ENCODE results near the gene PHLPP2. TPM values are rescaled to one million over a fixed set of nuclear protein-coding genes. Genes with fewer than 3 reads are reported as not detected.

PHLPP2 gene
- total and polyA plus RNA-seq, 12 donors: 2.8 to 11.3 (median 7.7) TPM

DNA sequence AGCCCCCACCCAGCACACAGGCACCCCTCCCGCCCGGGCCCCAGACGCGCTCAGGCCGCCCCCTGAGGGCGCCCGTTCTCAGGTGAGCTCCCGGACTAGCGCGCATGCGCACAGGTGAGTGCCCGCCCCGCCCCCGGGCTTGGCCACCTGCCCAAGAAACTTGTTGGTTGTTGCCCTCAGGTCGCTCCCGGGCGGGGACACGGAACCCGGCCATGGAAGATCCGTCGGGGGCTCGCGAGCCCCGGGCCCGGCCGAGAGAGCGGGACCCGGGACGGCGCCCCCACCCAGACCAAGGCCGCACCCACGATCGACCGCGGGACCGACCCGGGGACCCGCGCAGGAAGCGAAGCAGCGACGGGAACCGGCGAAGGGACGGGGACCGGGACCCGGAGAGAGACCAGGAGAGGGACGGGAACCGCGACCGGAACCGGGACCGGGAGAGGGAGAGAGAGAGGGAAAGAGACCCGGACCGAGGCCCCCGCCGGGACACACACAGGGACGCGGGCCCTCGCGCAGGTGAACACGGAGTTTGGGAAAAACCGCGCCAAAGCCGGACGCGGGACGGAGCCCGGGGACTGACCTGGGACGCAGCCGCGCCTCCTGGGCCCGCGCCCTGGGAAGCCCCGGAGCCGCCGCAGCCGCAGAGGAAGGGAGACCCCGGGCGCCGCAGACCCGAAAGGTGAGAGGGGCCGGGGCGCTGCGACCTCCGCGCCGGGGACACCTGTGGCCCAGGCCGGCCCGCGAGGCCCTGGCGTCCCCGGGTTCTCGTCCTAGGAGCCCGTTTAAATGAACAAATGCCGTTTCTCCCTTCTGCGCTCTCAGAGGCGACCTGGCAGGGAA is 98.3 kb downstream of the PHLPP2 start, which contains the start of gene MARVELD3:
TSS of gene MARVELD3 (plus strand) at position 167 of the 840 bp plus-strand sequence. CDS start at position 213, 46 bp downstream.
- H3K36me3 ChIP-seq (replicated peaks in 1 of 2): no peaks in the 10 kb centered on the region
- H3K27ac ChIP-seq: no peak within 1 kb of the TSS
- H3K4me3 ChIP-seq: peak within 1 kb of the TSS in 2 of 4 donors; percentile 7 to 48
- no peak for TF ChIP-seq POLR2A (IDR thresholded peaks at IDR 0.05)
- TF ChIP-seq, protein P1, sequence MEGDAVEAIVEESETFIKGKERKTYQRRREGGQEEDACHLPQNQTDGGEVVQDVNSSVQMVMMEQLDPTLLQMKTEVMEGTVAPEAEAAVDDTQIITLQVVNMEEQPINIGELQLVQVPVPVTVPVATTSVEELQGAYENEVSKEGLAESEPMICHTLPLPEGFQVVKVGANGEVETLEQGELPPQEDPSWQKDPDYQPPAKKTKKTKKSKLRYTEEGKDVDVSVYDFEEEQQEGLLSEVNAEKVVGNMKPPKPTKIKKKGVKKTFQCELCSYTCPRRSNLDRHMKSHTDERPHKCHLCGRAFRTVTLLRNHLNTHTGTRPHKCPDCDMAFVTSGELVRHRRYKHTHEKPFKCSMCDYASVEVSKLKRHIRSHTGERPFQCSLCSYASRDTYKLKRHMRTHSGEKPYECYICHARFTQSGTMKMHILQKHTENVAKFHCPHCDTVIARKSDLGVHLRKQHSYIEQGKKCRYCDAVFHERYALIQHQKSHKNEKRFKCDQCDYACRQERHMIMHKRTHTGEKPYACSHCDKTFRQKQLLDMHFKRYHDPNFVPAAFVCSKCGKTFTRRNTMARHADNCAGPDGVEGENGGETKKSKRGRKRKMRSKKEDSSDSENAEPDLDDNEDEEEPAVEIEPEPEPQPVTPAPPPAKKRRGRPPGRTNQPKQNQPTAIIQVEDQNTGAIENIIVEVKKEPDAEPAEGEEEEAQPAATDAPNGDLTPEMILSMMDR (IDR thresholded peaks at IDR 0.05): no peak
- intact Hi-C loops (cut with DNase I): no loop called here
- H3K27me3 ChIP-seq: peaks cover 18% of the 10 kb centered on the region
- peak in 2 of 7 donors; percentile 4 to 35 for DNase-seq
- 1 to 11% (median 2%) methylated on average over 3 to 98 of the region's 98 CpGs for WGBS, 4 donors
- H3K9me3 ChIP-seq (replicated peaks in 1 of 3): no peaks in the 10 kb centered on the region
- peaks cover 9 to 12% of the 10 kb centered on the region in 2 donors for H3K4me1 ChIP-seq (replicated peaks in 1 of 2)

GRCh38 chr16:71625113-71625850 is 99.2 kb downstream of the PHLPP2 start:
- Histone ChIP-seq H3K4me1 (replicated peaks in 1 of 2) (peaks cover 9 to 12% of the 10 kb centered on the region in 2 donors), H3K27me3 (peaks cover 18% of the 10 kb centered on the region), H3K36me3 (replicated peaks in 1 of 2) (no peaks in the 10 kb centered on the region), H3K4me3 (peak overlapping the region in 1 of 4 donors; percentile 48), H3K9me3 (replicated peaks in 1 of 3) (no peaks in the 10 kb centered on the region), H3K27ac (no peak overlapping the region)
- no peak for TF ChIP-seq POLR2A (IDR thresholded peaks at IDR 0.05)
- TF ChIP-seq, protein P1 (IDR thresholded peaks at IDR 0.05): no peak
- WGBS, 4 donors: 80 to 87% (median 83%) methylated on average over 7 of the region's 7 CpGs
- intact Hi-C loops (cut with DNase I): no loop called here
- no peak for DNase-seq

DNA sequence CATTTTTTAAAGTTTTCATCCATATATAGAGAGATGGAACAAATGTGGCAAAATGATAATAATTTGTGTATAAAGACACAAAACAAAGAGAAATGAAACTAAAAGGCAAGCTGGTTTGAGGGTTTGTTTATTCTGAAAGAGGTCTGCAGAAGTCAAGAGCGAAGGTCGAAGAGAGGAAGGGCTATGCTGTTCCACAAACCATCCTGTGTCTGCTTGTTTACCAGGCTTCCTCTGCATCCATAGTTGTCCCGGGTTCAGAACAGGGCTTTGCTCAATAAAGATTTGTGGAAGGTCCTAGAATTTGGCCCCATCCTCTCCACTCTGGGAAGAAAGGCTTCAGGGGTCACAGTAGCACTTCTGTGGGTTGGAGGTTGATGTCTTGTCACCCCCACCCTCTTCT is 100.9 kb downstream of the PHLPP2 start:
- Histone ChIP-seq H3K27ac (no peak overlapping the region), H3K36me3 (replicated peaks in 1 of 2) (no peaks in the 10 kb centered on the region), H3K9me3 (replicated peaks in 1 of 3) (no peaks in the 10 kb centered on the region), H3K4me3 (no peak overlapping the region), H3K27me3 (peaks cover 18% of the 10 kb centered on the region), H3K4me1 (replicated peaks in 1 of 2) (peaks cover 9 to 12% of the 10 kb centered on the region in 2 donors)
- intact Hi-C loops (cut with DNase I): no loop called here
- 61 to 67% (median 65%) methylated on average over 3 of the region's 3 CpGs for WGBS, 4 donors
- TF ChIP-seq, protein P1 (IDR thresholded peaks at IDR 0.05): no peak
- no peak for TF ChIP-seq POLR2A (IDR thresholded peaks at IDR 0.05)
- DNase-seq: no peak

- Histone ChIP-seq H3K36me3 (replicated peaks in 1 of 2) (no peaks in the 10 kb centered on the region), H3K27me3 (peaks cover 15% of the 10 kb centered on the region), H3K4me1 (replicated peaks in 1 of 2) (peaks cover 9 to 12% of the 10 kb centered on the region in 2 donors), H3K9me3 (replicated peaks in 1 of 3) (no peaks in the 10 kb centered on the region), H3K27ac (no peak overlapping the region), H3K4me3 (no peak overlapping the region)
- TF ChIP-seq, protein P1 (IDR thresholded peaks at IDR 0.05): no peak
- TF ChIP-seq POLR2A (IDR thresholded peaks at IDR 0.05): no peak
- no peak for DNase-seq
- intact Hi-C loops (cut with DNase I): no loop called here
Observed at GRCh38 chr16:71622088-71622487, 102.4 kb downstream of the PHLPP2 start.
